PC-9 (cell line): ENCODE results near the gene C2orf69.

Experiments
- CTCF ChIP-seq: fragments of 200-600 bp; sonication (generic); conservative IDR thresholded peaks from 2 replicates; pipeline ENCODE4 v1.6.1; 2017; ENCODE audit warnings: mixed run types, antibody characterized with exemption, mild to moderate bottlenecking, moderate library complexity
- EZH2 ChIP-seq: fragments of 200-600 bp; sonication (generic); IDR thresholded peaks from 2 replicates; pipeline ENCODE4 v1.8.0; 2017; ENCODE audit warnings: antibody characterized with exemption, low read depth

- no peak for TF ChIP-seq CTCF
- TF ChIP-seq EZH2, result no peak
Observed at GRCh38 chr2:199928626-199929025, 17.5 kb downstream of the C2orf69 start.
